NCI-H128 (cell line): ENCODE results near the gene EPB41L3.
"Not testable (repeated sequence)": the region's sequence is repeated elsewhere in the genome, so short reads cannot be mapped to it uniquely, and the experiment has no call there.

Experiments used
- DNase-seq: peaks from one replicate; lab custom pipeline; 2025; ENCODE audit not compliant: unreplicated experiment; lab: John Stamatoyannopoulos, UW

EPB41L3 gene

GRCh38 chr18:5500158-5500939, 43.4 kb downstream of the EPB41L3 start:
- DNase-seq, result no peak

GRCh38 chr18:5498452-5498851, 45.3 kb downstream of the EPB41L3 start:
- DNase-seq, result no peak

GRCh38 chr18:5496305-5496704, 47.5 kb downstream of the EPB41L3 start:
- DNase-seq, result no peak

GRCh38 chr18:5490753-5491480, 52.9 kb downstream of the EPB41L3 start:
- no peak for DNase-seq

GRCh38 chr18:5488844-5489243, 55.0 kb downstream of the EPB41L3 start:
- DNase-seq, result no peak

GRCh38 chr18:5488044-5488443, 55.8 kb downstream of the EPB41L3 start:
- DNase-seq, result not testable (repeated sequence)

- no peak for DNase-seq
These were observed 59.3 kb downstream of the EPB41L3 start for GRCh38 chr18:5484526-5484925.

GRCh38 chr18:5481621-5482020, 62.2 kb downstream of the EPB41L3 start:
- no peak for DNase-seq

GRCh38 chr18:5478261-5478660, 65.5 kb downstream of the EPB41L3 start:
- DNase-seq, result no peak

GRCh38 chr18:5476961-5477800, 66.6 kb downstream of the EPB41L3 start:
- no peak for DNase-seq

- no peak for DNase-seq
These were observed 68.5 kb downstream of the EPB41L3 start for GRCh38 chr18:5475267-5475666.

GRCh38 chr18:5469340-5469739, 74.5 kb downstream of the EPB41L3 start:
- no peak for DNase-seq

- DNase-seq, result no peak
These were observed 75.4 kb downstream of the EPB41L3 start for GRCh38 chr18:5468394-5468793.

GRCh38 chr18:5467671-5468070, 76.1 kb downstream of the EPB41L3 start:
- DNase-seq, result no peak

- DNase-seq, result no peak
These were observed 77.5 kb downstream of the EPB41L3 start for GRCh38 chr18:5466256-5466655.

GRCh38 chr18:5464251-5464650, 79.5 kb downstream of the EPB41L3 start:
- no peak for DNase-seq

GRCh38 chr18:5463831-5464230, 80.0 kb downstream of the EPB41L3 start:
- DNase-seq, result no peak

- no peak for DNase-seq
These were observed 80.4 kb downstream of the EPB41L3 start for GRCh38 chr18:5463390-5463789.

- DNase-seq, result no peak
These were observed 81.6 kb downstream of the EPB41L3 start for GRCh38 chr18:5462227-5462626.

GRCh38 chr18:5461041-5461440, 82.8 kb downstream of the EPB41L3 start:
- DNase-seq, result no peak

- DNase-seq, result no peak
These were observed 86.3 kb downstream of the EPB41L3 start for GRCh38 chr18:5457462-5457957.
